UCSD-AML1 (cell line): ENCODE measurements around the gene MRPL55.
A peak's percentile ranks its signal among the peaks of the same experiment; 100 is the strongest.

Source experiments
- DNase-seq: peaks from one replicate; lab custom pipeline; 2025; ENCODE audit not compliant: unreplicated experiment; lab: John Stamatoyannopoulos, UW

Gene MRPL55

GRCh38 chr1:228101994-228102790 lies 6.9 kb downstream of the MRPL55 start:
- DNase-seq = peak; percentile 61

GRCh38 chr1:228101614-228101993 lies 7.5 kb downstream of the MRPL55 start:
- DNase-seq = no peak

GRCh38 chr1:228100822-228101613 lies 8.1 kb downstream of the MRPL55 start:
- DNase-seq = no peak

DNA sequence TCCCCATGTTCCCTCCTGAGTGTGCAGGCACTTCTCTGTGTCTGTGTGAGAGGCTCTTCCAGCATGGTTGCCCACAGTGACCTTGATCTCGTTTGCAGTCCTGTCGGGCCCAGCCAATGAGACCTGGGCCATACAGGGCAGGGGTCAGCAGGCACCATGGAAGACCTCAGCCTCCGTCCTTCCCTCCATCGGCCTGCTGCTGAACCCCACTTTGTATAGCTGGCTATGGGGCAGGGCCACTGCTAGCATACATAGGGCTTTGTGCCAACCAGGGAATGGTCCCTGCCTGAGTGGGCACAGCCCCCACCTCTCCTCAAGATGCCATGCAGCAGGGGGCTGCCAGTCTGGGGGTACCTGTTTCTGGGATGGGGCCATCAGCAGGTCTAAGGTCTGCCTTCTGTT lies 9.8 kb downstream of the MRPL55 start:
- DNase-seq = no peak

GRCh38 chr1:228098323-228098931 lies 10.7 kb downstream of the MRPL55 start:
- DNase-seq = no peak

- no peak for DNase-seq
Measured at GRCh38 chr1:228097333-228098081, 11.6 kb downstream of the MRPL55 start.

DNA sequence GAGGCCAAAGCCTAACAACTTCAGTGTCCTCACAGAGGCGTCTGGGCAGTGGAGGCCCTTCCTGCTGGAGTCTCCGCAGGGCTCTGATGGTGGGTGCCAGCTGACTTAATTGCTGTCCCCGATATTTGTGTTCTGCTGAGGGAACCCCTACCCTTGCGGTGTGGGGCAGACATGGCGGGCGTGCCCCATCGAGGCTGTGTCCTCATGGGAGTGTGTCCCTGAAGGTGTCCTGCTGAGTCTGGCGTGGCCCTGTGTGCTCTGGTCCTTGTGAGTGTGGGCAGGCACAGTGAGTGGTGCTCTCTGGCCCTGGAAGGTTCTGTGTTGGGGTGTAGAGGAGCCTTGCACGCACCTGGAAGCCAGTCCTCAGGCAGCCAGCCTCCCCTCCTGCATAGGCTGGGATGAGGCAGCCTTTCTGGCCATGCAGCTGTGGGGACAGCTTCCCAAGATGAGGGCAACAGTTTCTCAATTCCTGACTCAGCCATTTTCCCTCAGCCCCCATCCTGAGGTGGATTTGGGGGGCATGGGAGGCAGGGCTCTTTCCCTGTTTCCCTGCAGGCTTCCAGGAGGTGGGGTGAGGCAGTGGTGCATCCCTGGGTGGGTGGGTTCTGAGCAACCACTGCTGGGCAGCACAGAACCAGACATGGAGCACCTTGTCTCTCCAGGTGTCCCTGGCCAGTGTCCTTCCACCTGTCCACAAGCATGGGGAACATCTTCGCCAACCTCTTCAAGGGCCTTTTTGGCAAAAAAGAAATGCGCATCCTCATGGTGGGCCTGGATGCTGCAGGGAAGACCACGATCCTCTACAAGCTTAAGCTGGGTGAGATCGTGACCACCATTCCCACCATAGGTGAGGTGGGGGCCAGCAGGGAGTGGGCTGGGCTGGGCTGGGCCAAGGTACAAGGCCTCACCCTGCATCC lies 12.4 kb downstream of the MRPL55 start:
- no peak for DNase-seq

GRCh38 chr1:228095938-228096337 lies 13.2 kb downstream of the MRPL55 start:
- no peak for DNase-seq

- DNase-seq = no peak
Measured at GRCh38 chr1:228095161-228095560, 13.9 kb downstream of the MRPL55 start.

DNA sequence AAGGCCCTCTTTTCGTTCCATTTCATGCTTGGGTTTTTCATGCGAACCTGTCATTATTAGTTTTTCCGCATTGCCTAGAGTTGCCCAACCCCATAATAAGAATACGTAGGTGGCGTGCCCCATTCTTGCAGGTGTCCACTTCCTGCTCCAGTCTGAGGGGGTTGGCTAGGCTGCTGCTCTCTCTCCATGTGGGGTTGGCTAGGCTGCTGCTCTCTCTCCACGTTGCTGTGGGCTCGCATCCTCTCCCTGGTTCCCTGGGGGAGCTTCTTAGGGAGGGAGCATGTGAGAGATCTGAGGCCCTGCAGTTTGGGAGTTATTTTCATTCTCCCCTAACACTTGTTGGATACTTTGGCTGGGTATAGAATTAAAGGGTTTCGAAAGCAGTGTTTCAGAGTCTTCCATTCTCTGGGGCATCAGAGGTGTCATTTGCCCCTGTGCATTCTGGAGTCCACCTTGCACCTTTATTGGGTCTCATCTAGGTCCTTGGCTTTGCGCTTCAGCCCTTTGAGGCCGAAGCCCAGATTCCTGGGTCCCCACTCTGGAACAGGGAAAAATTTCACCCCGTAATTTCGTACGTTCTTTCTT lies 14.6 kb downstream of the MRPL55 start:
- DNase-seq = no peak

GRCh38 chr1:228093050-228093906 lies 15.8 kb downstream of the MRPL55 start:
- DNase-seq = no peak

- no peak for DNase-seq
Measured at GRCh38 chr1:228092342-228093049, 16.6 kb downstream of the MRPL55 start.

GRCh38 chr1:228091084-228091483 lies 18.0 kb downstream of the MRPL55 start:
- no peak for DNase-seq

- no peak for DNase-seq
Measured at GRCh38 chr1:228090613-228091081, 18.5 kb downstream of the MRPL55 start.

GRCh38 chr1:228089519-228090380 lies 19.3 kb downstream of the MRPL55 start:
- DNase-seq = no peak

DNA sequence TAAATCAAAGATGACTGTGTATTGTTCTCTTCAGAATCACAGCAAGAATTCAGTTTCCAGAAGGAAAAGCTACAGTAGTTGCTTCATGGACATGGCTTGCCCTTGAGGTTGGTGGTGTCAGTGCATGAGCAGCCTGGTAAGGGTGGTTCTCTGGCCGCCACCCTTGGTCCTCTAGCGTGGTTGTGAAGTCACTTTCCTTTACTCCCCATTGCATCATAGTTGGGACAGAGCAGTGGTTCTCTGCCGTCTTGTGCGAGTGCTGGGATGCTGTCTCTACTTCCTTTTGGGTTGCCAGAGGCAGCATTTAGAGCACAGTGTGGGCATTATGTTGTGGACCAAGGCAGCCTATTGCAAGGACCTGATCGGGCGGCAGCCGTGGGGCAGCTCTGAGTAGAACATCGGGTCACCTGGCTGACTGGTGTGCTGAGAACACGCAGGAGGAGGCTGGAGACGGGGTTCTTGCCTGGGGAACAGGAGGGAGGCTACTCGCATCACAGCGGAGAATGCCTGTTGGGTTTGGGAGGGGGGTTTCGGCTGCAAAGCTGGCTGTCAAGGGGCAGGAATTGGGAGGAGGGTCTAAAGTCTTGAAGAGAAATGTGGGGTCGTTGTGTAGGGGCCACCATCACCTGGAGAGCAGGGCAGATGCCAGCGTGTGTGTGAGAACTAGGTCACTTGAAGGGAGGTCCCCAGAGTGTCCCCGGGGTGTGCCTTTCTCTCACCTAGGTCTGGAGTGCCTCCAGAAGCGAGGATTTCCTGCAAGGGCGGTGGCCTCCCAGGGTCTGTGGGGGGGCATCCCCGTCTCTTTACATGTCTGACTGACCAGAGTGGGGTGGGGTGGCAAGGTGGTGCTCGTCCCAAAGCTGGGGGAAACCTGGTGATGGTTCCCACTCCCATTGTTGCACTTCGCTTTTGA lies 20.3 kb downstream of the MRPL55 start:
- DNase-seq = no peak
